LNCaP clone FGC (cell line): ENCODE data around the gene PHYHIPL.
"Not testable (repeated sequence)": the region's sequence is repeated elsewhere in the genome, so short reads cannot be mapped to it uniquely, and the experiment has no call there.

Experiments
- DNase-seq: peaks from one replicate; pipeline ENCODE4 v3.0.0-alpha.2; 2011; ENCODE audit warnings: low read depth
- H3K4me3 ChIP-seq: 2 replicates; pipeline ENCODE4 v1.5.1; 2011; ENCODE audit warnings: mild to moderate bottlenecking, low read depth, low read length, control low read depth
- CTCF ChIP-seq: IDR thresholded peaks from 2 replicates; pipeline ENCODE4 v1.5.1; 2012; ENCODE audit warnings: mild to moderate bottlenecking; ENCODE audit not compliant: control insufficient read depth, insufficient read depth; ENCODE audit errors: extremely low read depth

PHYHIPL gene

DNA sequence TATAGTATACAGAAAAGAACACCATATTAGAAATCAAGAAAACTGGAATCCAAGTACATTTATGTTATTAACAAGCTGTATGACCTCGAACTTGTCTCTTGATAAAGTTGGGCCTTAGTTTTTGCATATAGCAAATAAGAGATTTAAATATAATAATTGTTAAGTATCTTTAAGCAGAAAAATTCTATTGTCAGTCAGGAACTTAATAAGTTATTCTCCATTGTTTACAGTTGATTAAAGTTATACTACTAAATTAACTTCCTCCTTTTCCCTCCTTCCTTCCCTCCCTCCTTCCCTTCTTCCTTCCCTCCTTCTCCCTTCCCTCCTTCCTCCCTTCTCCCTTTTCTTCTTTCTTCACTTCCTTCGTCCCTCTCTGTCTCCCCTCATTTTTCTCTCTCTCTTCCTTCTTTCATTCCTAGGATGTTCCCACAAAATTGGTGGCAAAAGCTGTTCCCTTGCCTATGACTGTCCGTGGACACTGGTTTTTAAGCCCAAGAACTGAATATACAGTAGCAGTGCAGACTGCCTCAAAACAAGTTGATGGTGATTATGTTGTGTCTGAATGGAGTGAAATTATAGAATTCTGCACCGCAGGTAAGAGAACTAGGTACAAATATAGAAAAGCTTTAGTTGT lies 59.7 kb downstream of the PHYHIPL start:
- TF ChIP-seq CTCF: no peak
- DNase-seq: no peak
- no peak overlapping the region for H3K4me3 ChIP-seq

DNA sequence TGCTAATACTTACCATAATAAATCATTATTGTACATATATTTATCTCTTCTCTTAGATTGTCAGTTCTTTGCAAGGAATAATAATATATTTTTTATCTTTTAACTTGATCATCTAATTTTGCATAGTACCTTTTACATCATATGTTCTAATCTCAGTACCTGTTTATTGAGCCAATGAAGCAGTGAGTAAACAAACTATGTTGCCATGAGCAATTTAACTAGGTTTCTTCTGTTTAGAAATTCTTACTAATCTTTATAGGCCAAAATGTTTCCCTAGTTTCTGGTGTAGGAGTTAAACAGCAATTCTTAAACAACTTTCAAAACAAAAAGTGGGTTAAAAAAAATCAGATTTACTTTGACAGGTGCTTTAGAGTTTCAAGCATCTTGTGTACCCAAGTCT lies 61.3 kb downstream of the PHYHIPL start:
- H3K4me3 ChIP-seq: no peak overlapping the region
- peak; percentile 64 for DNase-seq
- no peak for TF ChIP-seq CTCF

- not testable (repeated sequence) for DNase-seq, H3K4me3 ChIP-seq
Measured at GRCh38 chr10:59239108-59239507, 62.7 kb downstream of the PHYHIPL start.

GRCh38 chr10:59240582-59241183 lies 64.2 kb downstream of the PHYHIPL start:
- H3K4me3 ChIP-seq: no peak overlapping the region
- peak; percentile 49 for TF ChIP-seq CTCF
- peak; percentile 32 for DNase-seq

DNA sequence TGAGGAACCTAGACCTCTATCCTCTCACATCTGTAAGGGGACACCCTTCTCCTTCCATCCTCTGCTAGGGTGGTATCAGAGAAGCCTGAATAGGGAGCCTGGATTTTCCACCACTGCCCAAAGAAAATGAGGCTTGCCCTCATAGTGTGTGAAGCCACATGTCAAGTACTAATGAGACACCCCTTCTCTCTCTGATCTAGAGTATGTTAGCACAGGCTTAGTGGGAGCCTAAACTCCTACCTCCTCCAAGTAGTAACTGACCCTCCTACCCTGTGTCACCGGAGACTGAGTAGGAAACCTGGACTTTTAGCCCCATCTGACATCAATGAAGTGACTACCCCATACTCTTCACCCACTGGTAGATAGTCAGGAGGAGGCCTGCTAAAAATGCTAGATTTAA lies 65.6 kb downstream of the PHYHIPL start:
- no peak overlapping the region for H3K4me3 ChIP-seq
- no peak for TF ChIP-seq CTCF
- no peak for DNase-seq

DNA sequence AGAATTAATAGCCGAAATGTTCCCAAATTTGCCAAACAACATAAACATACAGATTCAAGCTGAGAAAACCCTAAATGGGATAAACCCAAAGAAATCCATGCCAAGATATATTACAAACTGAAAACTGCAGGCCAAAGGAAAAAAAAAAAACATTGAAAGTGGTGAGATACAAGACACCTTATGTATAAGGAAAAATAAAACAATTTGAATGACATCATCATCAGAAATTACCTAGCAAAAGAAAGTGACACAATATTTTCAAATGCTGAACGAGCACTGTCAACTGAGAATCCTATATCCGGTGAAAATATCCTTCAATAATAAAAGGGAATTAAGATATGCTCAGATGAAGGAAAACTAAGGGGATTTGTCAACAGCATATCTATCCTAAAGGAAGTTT lies 66.5 kb downstream of the PHYHIPL start:
- no peak for DNase-seq
- TF ChIP-seq CTCF: no peak
- H3K4me3 ChIP-seq: no peak overlapping the region

GRCh38 chr10:59243611-59244195 lies 67.3 kb downstream of the PHYHIPL start:
- TF ChIP-seq CTCF: no peak
- H3K4me3 ChIP-seq: no peak overlapping the region
- no peak for DNase-seq
